IPS-18a (cell line): Measurements from ENCODE around the gene ANAPC2.

Experiments
- H3K27ac ChIP-seq: one replicate; pipeline ENCODE4 v1.5.1; 2013; ENCODE audit warnings: low read length
- H3K27me3 ChIP-seq: one replicate; pipeline ENCODE4 v1.6.1; 2013; ENCODE audit warnings: mild to moderate bottlenecking, low read length; ENCODE audit not compliant: control insufficient read depth, insufficient read depth
- H3K36me3 ChIP-seq: one replicate; pipeline ENCODE4 v1.6.1; 2013; ENCODE audit warnings: low read depth, low read length; ENCODE audit not compliant: control insufficient read depth
- H3K4me1 ChIP-seq: one replicate; pipeline ENCODE4 v1.6.1; 2013; ENCODE audit warnings: low read depth, low read length; ENCODE audit not compliant: control insufficient read depth
- H3K4me3 ChIP-seq: one replicate; pipeline ENCODE4 v1.5.1; 2013; ENCODE audit warnings: low read length
- H3K9ac ChIP-seq: one replicate; pipeline ENCODE4 v1.6.1; 2013; ENCODE audit warnings: mild to moderate bottlenecking, low read length, moderate library complexity
- H3K9me3 ChIP-seq: one replicate; pipeline ENCODE4 v1.6.1; 2013; ENCODE audit warnings: low read depth, low read length; ENCODE audit not compliant: control insufficient read depth

Gene ANAPC2, protein sequence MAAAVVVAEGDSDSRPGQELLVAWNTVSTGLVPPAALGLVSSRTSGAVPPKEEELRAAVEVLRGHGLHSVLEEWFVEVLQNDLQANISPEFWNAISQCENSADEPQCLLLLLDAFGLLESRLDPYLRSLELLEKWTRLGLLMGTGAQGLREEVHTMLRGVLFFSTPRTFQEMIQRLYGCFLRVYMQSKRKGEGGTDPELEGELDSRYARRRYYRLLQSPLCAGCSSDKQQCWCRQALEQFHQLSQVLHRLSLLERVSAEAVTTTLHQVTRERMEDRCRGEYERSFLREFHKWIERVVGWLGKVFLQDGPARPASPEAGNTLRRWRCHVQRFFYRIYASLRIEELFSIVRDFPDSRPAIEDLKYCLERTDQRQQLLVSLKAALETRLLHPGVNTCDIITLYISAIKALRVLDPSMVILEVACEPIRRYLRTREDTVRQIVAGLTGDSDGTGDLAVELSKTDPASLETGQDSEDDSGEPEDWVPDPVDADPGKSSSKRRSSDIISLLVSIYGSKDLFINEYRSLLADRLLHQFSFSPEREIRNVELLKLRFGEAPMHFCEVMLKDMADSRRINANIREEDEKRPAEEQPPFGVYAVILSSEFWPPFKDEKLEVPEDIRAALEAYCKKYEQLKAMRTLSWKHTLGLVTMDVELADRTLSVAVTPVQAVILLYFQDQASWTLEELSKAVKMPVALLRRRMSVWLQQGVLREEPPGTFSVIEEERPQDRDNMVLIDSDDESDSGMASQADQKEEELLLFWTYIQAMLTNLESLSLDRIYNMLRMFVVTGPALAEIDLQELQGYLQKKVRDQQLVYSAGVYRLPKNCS

GRCh38 chr9:137188490-137189296 is at the start of gene ANAPC2, which contains the start of gene SSNA1:
ANAPC2 (minus strand) TSS chr9:137188560; CDS start chr9:137188532, 28 bp downstream.
SSNA1 (plus strand) TSS chr9:137188676; CDS start chr9:137188727, 51 bp downstream.
- Histone ChIP-seq H3K27ac (no peak within 1 kb of the TSS), H3K36me3 (peaks cover 5% of the 10 kb centered on the region), H3K4me1 (peaks cover 9% of the 10 kb centered on the region), H3K27me3 (no peaks in the 10 kb centered on the region), H3K9ac (peak within 1 kb of the TSS; percentile 66), H3K9me3 (no peaks in the 10 kb centered on the region), H3K4me3 (peak within 1 kb of the TSS; percentile 90)

- Histone ChIP-seq H3K4me1 (peaks cover under 1% of the 10 kb centered on the region), H3K9me3 (no peaks in the 10 kb centered on the region), H3K36me3 (no peaks in the 10 kb centered on the region), H3K27me3 (no peaks in the 10 kb centered on the region), H3K27ac (no peak overlapping the region), H3K4me3 (no peak overlapping the region), H3K9ac (no peak overlapping the region)
These were observed 48.6 kb upstream of the ANAPC2 start for GRCh38 chr9:137236936-137237421.

DNA sequence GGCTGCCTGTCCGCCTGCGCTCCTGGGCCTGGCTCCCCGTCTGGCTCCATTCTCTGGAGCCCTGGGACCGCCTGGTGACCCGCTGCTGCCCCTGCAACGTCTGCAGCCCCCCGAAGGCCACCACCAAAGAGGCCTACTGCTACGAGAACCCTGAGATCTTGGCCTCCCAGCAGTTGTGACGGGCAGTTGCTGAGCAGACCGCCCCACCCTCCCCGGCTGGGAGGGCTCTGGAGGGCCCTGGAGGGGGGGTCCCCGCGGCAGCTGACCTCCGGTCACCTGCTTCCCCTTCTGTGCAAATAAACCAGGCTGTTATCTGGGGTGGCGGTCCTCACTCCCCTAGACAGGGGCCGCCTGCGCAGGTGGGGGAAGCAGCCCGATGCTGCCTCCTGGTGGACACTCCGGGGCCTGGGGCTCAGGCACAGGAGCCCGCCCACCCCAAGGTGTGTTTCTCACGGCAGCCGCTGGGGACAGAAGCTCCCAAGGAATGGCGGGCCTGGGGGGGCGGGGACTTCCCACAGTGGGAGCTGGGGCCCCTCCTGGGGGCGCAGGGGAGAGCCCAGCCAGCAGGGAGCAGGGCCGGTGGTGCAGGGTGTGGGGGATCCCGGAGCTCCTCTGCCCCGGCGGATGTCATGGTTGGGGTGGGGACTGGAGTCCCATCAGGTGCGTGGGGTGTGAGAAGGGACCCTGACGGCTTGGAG is 48.0 kb upstream of the ANAPC2 start:
- Histone ChIP-seq H3K4me1 (no peaks in the 10 kb centered on the region), H3K27ac (no peak overlapping the region), H3K27me3 (no peaks in the 10 kb centered on the region), H3K36me3 (no peaks in the 10 kb centered on the region), H3K9ac (no peak overlapping the region), H3K9me3 (no peaks in the 10 kb centered on the region), H3K4me3 (no peak overlapping the region)

DNA sequence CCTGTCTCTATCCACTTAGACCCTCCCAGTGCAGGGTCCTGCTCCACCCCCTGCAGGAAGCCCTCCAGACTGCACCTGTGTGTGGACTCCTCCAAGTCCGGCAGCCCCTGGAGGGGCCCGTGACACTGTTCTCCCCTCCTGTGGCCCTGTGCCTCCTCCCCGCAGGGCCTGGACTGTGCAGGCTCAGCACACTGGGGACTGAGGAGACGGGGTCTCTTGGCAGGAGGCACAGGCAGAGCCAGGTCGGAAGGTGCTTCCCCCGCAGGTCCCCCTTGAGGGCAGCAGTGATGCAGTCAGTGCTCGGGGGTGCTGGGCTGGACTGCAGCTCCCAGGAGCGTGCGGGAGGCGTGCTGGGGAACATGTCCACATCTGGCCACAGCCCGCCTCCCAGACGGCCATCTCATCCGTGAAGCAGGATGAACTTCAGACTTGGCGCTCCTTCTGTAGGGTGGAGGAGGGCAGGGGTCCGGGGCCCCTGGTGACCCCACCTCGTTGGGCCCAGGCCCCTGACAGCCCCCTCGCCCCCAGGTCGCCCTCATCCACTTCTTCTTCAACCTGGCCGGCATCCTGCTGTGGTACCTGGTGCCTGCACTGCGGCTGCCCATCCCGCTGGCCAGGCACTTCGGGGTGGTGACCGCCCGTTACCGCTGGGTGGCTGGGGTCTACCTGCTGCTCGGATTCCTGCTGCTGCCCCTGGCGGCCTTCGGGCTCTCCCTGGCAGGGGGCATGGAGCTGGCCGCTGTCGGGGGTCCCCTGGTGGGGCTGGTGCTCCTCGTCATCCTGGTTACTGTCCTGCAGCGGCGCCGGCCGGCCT is 47.3 kb upstream of the ANAPC2 start:
- Histone ChIP-seq H3K27ac (no peak overlapping the region), H3K4me3 (no peak overlapping the region), H3K9ac (no peak overlapping the region), H3K4me1 (no peaks in the 10 kb centered on the region), H3K9me3 (no peaks in the 10 kb centered on the region), H3K27me3 (no peaks in the 10 kb centered on the region), H3K36me3 (no peaks in the 10 kb centered on the region)

DNA sequence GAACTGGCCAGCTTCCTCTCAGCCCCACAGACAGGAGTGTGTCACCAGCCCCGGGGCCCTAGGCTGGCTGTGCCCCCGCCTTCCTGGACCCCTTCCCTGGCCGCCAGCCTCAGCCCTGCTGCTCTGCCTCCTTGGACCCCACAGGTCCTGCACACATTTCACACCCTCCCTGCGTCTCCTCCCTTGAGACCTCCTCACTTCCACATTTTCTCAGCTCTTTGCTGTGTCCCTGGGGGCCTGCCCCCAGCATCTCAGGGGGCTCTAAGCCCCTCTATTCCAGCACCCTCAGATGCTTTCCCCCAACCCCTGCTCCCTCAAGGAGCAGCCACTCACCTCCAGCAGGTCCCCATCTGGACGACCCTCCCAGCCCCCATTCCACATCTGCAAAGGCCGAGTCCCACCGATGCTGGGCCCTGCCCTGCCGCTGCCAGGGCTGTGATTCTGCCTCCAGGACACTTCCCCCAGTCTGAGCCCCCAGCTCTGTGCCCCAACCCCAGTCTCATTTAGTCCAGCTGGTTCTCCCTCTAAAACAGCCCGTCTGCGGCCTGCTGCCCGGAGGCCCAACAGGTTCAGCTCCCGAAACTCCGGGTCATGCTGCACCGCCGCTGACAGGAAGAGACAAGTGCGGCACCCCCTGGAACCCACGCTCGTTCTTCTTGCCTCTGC is 46.5 kb upstream of the ANAPC2 start:
- Histone ChIP-seq H3K4me1 (no peaks in the 10 kb centered on the region), H3K27me3 (no peaks in the 10 kb centered on the region), H3K36me3 (no peaks in the 10 kb centered on the region), H3K4me3 (no peak overlapping the region), H3K9ac (no peak overlapping the region), H3K27ac (no peak overlapping the region), H3K9me3 (no peaks in the 10 kb centered on the region)

- Histone ChIP-seq H3K27ac (no peak overlapping the region), H3K36me3 (no peaks in the 10 kb centered on the region), H3K4me1 (no peaks in the 10 kb centered on the region), H3K9me3 (no peaks in the 10 kb centered on the region), H3K4me3 (no peak overlapping the region), H3K27me3 (no peaks in the 10 kb centered on the region), H3K9ac (no peak overlapping the region)
These were observed 45.8 kb upstream of the ANAPC2 start for GRCh38 chr9:137234055-137234697.

DNA sequence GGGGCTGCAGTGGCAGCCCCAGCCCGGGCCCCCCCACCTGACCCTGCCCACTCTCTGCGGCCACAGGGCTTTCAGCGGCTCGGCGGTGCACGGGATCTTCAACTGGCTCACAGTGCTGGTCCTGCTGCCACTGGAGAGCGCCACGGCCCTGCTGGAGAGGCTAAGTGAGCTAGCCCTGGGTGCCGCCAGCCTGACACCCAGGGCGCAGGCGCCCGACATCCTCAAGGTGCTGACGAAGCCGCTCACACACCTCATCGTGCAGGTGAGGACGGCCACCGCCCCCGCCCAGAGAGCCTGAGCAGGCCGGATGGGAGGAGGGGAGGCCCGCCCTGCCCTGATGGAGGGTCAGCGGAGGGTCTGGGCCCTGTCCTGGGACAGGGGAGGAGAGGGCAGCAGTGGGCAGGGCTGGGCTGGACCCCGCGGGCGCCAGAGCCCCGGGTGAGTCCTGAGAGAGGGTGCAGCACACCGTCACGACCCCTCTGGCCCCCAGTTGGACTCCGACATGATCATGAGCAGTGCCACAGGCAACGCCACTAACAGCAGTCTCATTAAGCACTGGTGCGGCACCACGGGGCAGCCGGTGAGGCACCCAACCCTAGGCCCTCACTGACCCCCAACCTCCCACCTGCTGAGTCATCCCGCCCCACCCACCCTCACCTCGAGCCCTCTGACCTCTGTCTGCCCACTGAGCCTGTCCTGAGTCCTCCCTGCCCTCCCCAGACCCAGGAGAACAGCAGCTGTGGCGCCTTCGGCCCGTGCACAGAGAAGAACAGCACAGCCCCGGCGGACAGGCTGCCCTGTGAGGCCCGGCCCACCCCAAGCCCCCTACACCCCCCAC is 45.0 kb upstream of the ANAPC2 start:
- Histone ChIP-seq H3K9me3 (no peaks in the 10 kb centered on the region), H3K9ac (no peak overlapping the region), H3K27ac (no peak overlapping the region), H3K4me1 (no peaks in the 10 kb centered on the region), H3K4me3 (no peak overlapping the region), H3K27me3 (no peaks in the 10 kb centered on the region), H3K36me3 (no peaks in the 10 kb centered on the region)

DNA sequence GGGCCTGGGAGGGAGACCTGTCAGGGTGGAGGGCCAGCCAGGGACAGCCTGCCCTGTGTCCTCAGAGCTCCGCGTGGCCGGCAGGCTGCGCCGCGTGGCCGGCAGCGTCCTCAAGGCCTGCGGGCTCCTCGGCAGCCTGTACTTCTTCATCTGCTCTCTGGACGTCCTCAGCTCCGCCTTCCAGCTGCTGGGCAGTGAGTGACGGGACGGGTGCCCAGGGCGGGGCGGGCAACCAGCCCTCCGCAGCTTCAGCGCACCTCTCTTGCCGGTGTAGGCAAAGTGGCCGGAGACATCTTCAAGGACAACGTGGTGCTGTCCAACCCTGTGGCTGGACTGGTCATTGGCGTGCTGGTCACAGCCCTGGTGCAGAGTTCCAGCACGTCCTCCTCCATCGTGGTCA is 44.1 kb upstream of the ANAPC2 start:
- no peak overlapping the region for H3K27ac ChIP-seq
- H3K36me3 ChIP-seq, result no peaks in the 10 kb centered on the region
- no peaks in the 10 kb centered on the region for H3K27me3 ChIP-seq
- H3K4me3 ChIP-seq, result no peak overlapping the region
- H3K4me1 ChIP-seq, result no peaks in the 10 kb centered on the region
- no peak overlapping the region for H3K9ac ChIP-seq
- no peaks in the 10 kb centered on the region for H3K9me3 ChIP-seq

GRCh38 chr9:137232101-137232500 is 43.7 kb upstream of the ANAPC2 start:
- H3K36me3 ChIP-seq, result no peaks in the 10 kb centered on the region
- no peaks in the 10 kb centered on the region for H3K4me1 ChIP-seq
- H3K4me3 ChIP-seq, result no peak overlapping the region
- no peaks in the 10 kb centered on the region for H3K9me3 ChIP-seq
- no peak overlapping the region for H3K27ac ChIP-seq
- no peaks in the 10 kb centered on the region for H3K27me3 ChIP-seq
- H3K9ac ChIP-seq, result no peak overlapping the region
